Aorta (tissue), 5 donors: ENCODE data around the gene STRN. TPM values are rescaled to one million over a fixed set of nuclear protein-coding genes. Genes with fewer than 3 reads are reported as not detected.
A peak's percentile ranks its signal among the peaks of the same experiment; 100 is the strongest.
"Not testable (repeated sequence)": the region's sequence is repeated elsewhere in the genome, so short reads cannot be mapped to it uniquely, and the experiment has no call there.

Experiments
- ATAC-seq: fragments of 200-7000 bp; cut with Tn5 transposase; one replicate; pipeline ENCODE4 v1.9.1; 2022; ENCODE audit warnings: moderate library complexity; ENCODE audit not compliant: low FRiP score
- DNase-seq, 2 donors: peaks; one replicate each; pipeline ENCODE4 v3.0.0-alpha.2; 2020
- H3K27ac ChIP-seq, 2 donors: one replicate each; pipeline ENCODE4 v1.5.1; 2013; ENCODE audit warnings: low read length in 2 of 2, mild to moderate bottlenecking in 2 of 2, moderate library complexity in 2 of 2, control low read depth in 1 of 2, inconsistent platforms in 1 of 2, low read depth in 1 of 2
- H3K27me3 ChIP-seq, 2 donors: one replicate each; pipeline ENCODE4 v1.6.1; 2013; ENCODE audit warnings: control low read depth in 1 of 2, low read length in 1 of 2, mild to moderate bottlenecking in 1 of 2, moderate library complexity in 1 of 2; ENCODE audit not compliant: insufficient read depth in 2 of 2, control insufficient read depth in 1 of 2
- H3K36me3 ChIP-seq, 2 donors: one replicate each; pipeline ENCODE4 v1.6.1; 2013; ENCODE audit warnings: control low read depth in 1 of 2, low read length in 1 of 2, mild to moderate bottlenecking in 1 of 2; ENCODE audit not compliant: insufficient read depth in 2 of 2, control insufficient read depth in 1 of 2
- H3K4me1 ChIP-seq, 2 donors: one replicate each; pipeline ENCODE4 v1.6.1; 2013; ENCODE audit warnings: low read length in 2 of 2, control low read depth in 1 of 2, mild to moderate bottlenecking in 1 of 2, moderate library complexity in 1 of 2; ENCODE audit not compliant: insufficient read depth in 2 of 2, control insufficient read depth in 1 of 2
- H3K4me3 ChIP-seq, 2 donors: one replicate each; pipeline ENCODE4 v1.5.1; 2013; ENCODE audit warnings: low read length in 2 of 2, control low read depth in 1 of 2, mild to moderate bottlenecking in 1 of 2
- H3K9me3 ChIP-seq: one replicate; pipeline ENCODE4 v1.6.1; 2013; ENCODE audit warnings: mild to moderate bottlenecking, low read length; ENCODE audit not compliant: control insufficient read depth
- WGBS, 2 donors: extraction: QIAGEN DNeasy Blood & Tissue Kit; methylation state at CpG; one replicate each; pipeline ENCODE4 v1.1.7; 2013; 5-methylcytosine and 5-hydroxymethylcytosine counted together
- intact Hi-C, 2 donors: fragments of 100-400 bp; cut with DNase I; formaldehyde crosslinking; loops; one replicate each; pipeline versions ENCODE4 v1.14.2 to v1.15.0; 2022
- polyA plus RNA-seq, 2 donors: library from polyadenylated mRNA; stranded (reverse); fragments of 200-250 nt; gene quantifications; one replicate each; pipeline ENCODE4 v1.2.3, GENCODE V29; 2013
- total RNA-seq, 2 donors: library from RNA; stranded (reverse); fragmentation: NEBNext Ultra II Directional; extraction: Animal tissue kit (Norgen Biotek cat#: 25700); gene quantifications; one replicate each; pipeline ENCODE4 v1.2.1, GENCODE V29; 2021
- donor health status: healthy with polysubstance abuse.
- donor health status: Bipolar disorder and iron deficiency.
- donor health status: DM: no; HTN: no; CAD: no.
- donor health status: DM: no; HTN: no; CAD: no.
- donor health status: DM: yes; HTN: yes; CAD: no.

Gene STRN
- total and polyA plus RNA-seq, 4 donors: 5.1 to 33.8 (median 18.9) TPM

DNA sequence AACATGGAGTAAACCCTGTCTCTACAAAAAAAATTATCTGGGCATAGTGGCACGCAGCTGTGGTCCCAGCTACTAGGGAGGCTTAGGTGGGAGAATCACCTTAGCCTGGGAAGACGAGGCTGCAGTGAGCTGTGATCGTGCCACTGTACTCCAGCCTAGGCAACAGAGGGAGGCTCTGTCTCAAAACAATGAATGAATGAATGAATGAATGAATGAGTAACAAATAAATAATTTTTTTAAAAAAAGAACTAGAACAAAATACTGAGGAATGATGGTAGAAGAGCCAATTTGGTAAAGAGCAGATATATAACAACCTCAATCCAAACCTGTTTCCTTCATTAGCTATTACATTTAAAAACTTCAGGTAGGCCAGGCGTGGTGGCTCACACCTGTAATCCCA, 60.1 kb downstream of the STRN start:
- DNase-seq (no peak), ATAC-seq (no peak)
- H3K4me1 ChIP-seq: no peaks in the 10 kb centered on the region
- no peak overlapping the region for H3K27ac ChIP-seq
- peaks cover 0 to 2% of the 10 kb centered on the region in 2 donors for H3K36me3 ChIP-seq
- no peaks in the 10 kb centered on the region for H3K9me3 ChIP-seq
- H3K4me3 ChIP-seq: no peak overlapping the region
- intact Hi-C loops: no loop called here
- 99 to 100% methylated on average over 4 of the region's 4 CpGs for WGBS, 2 donors
- no peaks in the 10 kb centered on the region for H3K27me3 ChIP-seq

DNA sequence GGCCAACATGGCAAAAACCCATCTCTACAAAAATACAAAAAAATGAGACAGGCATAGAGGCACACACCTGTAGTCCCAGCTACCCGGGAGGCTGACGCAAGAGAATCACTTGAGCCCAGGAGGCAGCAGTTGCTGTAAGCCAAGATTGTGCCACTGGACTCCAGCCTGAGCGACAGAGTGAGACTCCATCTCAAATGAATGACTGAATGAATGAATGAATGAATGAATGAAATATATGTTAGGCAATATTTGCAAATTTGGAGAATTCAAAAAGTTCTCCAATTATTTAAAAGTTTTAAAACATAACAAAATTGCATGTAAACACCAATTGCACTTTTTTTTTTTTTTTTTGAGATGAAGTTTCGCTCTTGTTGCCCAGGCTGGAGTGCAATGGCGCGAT, 61.7 kb downstream of the STRN start:
- Histone ChIP-seq H3K4me1 (no peaks in the 10 kb centered on the region), H3K27ac (no peak overlapping the region), H3K36me3 (peaks cover 0 to 2% of the 10 kb centered on the region in 2 donors), H3K27me3 (no peaks in the 10 kb centered on the region), H3K9me3 (no peaks in the 10 kb centered on the region), H3K4me3 (no peak overlapping the region)
- 91 to 97% methylated on average over 6 of the region's 6 CpGs for WGBS, 2 donors
- no peak for ATAC-seq
- intact Hi-C loops: no loop called here
- DNase-seq: no peak

DNA sequence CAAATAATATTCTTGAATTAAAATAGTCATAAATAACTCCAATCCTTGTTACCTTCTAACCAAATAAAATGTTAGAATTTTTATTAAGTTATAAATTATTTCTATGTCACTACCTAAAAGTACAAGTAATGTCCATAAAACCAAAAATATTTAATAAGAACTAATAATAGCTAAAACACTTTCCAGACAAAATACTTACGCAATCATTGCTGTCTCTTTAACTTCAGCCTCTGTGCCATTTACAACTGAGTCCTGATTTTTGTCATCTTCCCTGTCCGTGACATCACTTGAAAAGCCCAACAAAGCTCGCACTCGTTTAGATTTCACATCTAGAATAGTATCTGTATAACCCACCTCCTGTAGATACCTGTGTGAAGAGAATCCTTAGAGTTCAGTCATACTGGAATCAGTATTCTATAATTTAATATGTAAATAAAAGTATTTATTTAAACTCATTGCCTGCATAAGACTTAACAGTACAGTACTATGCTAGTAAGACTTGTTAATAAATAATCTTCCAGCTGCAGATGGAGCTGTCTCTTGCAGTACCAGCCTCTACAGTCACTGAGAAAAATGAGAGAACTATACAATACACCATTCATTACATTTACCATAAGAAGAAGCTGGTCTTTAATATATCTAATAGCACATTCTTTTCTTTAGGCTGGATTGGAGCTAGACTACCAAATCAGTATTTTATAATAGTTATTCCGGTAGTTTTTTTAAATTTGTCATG, 63.8 kb downstream of the STRN start:
- WGBS, 2 donors: 84 to 86% methylated on average over 5 of the region's 5 CpGs
- DNase-seq (no peak), ATAC-seq (no peak)
- Histone ChIP-seq H3K36me3 (peaks cover 0 to 2% of the 10 kb centered on the region in 2 donors), H3K4me3 (no peak overlapping the region), H3K27me3 (no peaks in the 10 kb centered on the region), H3K4me1 (no peaks in the 10 kb centered on the region), H3K9me3 (no peaks in the 10 kb centered on the region), H3K27ac (no peak overlapping the region)
- intact Hi-C loops: no loop called here

DNA sequence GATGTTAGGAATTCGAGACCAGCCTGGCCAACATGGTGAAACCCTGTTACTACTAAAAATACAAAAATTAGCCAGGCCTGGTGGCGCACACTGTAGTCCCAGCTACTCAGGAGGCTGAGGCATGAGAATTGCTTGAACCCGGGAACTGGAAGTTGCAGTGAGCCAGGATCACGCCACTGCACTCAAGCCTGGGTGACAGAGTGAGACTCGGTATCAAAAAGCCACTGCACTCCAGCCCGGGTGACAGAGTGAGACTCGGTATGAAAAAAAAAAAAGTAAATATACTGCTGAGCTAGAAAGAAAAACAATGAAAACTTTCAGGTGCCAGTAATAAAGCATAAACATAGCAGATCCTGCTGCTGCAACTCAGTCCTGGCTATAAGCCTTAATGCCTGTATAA, 73.5 kb downstream of the STRN start:
- H3K36me3 ChIP-seq: peaks cover 0 to 2% of the 10 kb centered on the region in 2 donors
- WGBS, 2 donors: 41 to 47% methylated on average over 7 of the region's 7 CpGs
- intact Hi-C loops: no loop called here
- H3K4me3 ChIP-seq: no peak overlapping the region
- DNase-seq (peak in 1 of 2 donors; percentile 33), ATAC-seq (no peak)
- H3K9me3 ChIP-seq: no peaks in the 10 kb centered on the region
- no peaks in the 10 kb centered on the region for H3K4me1 ChIP-seq
- no peaks in the 10 kb centered on the region for H3K27me3 ChIP-seq
- no peak overlapping the region for H3K27ac ChIP-seq

DNA sequence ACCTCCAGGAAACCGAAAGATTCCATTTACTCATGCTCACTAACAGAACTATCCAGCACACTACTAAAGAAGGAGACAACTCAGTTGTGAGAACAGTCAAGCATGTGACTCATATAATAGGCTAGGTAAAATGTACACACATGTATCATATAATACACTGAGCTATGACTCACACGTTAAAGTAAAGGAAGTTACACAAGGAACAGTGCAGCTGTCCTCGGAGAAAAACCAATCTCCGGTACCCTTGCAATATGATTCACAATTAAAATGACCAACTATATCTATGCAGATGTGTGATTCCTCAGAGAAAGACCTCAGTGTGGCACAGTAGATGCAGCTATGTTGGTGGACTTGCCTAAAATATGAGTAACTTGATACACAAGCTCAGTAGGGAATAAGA, 76.5 kb downstream of the STRN start:
- H3K4me1 ChIP-seq: no peaks in the 10 kb centered on the region
- ATAC-seq (no peak), DNase-seq (no peak)
- peaks cover 0 to 2% of the 10 kb centered on the region in 2 donors for H3K36me3 ChIP-seq
- H3K27ac ChIP-seq: no peak overlapping the region
- H3K9me3 ChIP-seq: no peaks in the 10 kb centered on the region
- 87 to 92% methylated on average over 4 of the region's 4 CpGs for WGBS, 2 donors
- H3K4me3 ChIP-seq: no peak overlapping the region
- no peaks in the 10 kb centered on the region for H3K27me3 ChIP-seq
- intact Hi-C loops: no loop called here

DNA sequence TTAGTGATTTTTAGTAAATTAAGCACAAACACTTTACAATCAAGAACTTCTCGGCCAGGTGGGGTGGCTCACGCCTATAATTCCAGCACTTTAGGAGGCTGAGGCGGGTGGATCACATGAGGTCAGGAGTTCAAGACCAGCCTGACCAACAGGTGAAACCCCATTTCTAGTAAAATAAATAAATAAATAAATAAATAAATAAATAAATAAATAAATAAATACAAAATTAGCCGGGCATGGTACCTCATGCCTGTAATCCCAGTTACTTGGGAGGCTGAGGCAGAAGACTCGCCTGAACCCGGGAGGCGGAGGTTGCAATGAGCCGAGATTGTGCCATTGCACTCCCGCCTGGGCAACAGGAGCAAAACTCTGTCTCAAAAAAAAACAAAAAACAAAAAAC, 79.2 kb downstream of the STRN start:
- intact Hi-C loops: not testable (repeated sequence)

DNA sequence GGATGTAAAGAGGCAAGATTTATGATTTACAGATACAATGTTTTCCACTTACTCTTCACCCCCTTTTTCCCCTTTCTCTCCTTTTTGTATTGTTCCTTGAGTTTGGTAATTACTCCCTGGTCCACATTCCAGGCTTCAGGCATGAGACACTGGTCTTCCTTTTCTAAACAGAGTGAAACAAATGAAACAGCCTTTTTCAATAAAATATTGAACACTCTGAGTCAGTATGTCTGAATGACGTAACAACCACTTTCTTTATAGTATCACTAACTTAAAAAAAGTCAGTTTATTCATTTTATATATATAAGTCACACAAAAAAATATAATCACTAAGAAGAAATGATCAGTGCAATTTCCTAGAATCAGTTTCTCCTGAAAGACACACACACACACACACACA, 79.7 kb downstream of the STRN start:
- Histone ChIP-seq H3K4me1 (no peaks in the 10 kb centered on the region), H3K36me3 (peaks cover 0 to 2% of the 10 kb centered on the region in 2 donors), H3K4me3 (no peak overlapping the region), H3K9me3 (no peaks in the 10 kb centered on the region), H3K27ac (no peak overlapping the region), H3K27me3 (no peaks in the 10 kb centered on the region)
- intact Hi-C loops: no loop called here
- ATAC-seq (no peak), DNase-seq (no peak)
- WGBS, 2 donors: 97 to 100% methylated on average over 1 of the region's 1 CpG

More for the DNA sequence above, 79.2 kb downstream of the STRN start:
- 95 to 96% methylated on average over 9 of the region's 9 CpGs for WGBS, 2 donors
- H3K27ac ChIP-seq, H3K4me3 ChIP-seq, H3K27me3 ChIP-seq, H3K4me1 ChIP-seq, ATAC-seq, H3K36me3 ChIP-seq, H3K9me3 ChIP-seq, DNase-seq: not testable (repeated sequence)

DNA sequence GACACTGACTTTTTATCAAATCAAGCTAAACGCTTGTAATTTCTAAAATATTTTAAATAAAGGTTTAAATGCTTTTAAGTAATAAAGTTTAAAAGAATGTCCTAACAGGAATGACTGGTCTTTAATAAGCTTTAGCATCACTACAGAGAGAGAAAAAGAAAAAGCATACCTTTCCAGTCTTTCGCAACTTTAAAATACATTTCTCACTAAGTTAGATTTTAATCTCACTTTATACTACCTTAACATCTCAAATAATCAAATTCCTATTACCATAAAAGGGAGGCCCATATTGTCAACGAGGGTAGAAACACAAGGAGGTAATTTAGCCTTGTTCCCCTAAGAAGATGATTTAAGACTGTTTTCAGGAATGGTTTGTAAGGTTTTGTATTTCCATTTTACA, 80.7 kb downstream of the STRN start:
- ATAC-seq (no peak), DNase-seq (no peak)
- no peak overlapping the region for H3K4me3 ChIP-seq
- intact Hi-C loops: no loop called here
- 88 to 90% methylated on average over 3 of the region's 3 CpGs for WGBS, 2 donors
- peaks cover 0 to 2% of the 10 kb centered on the region in 2 donors for H3K36me3 ChIP-seq
- no peak overlapping the region for H3K27ac ChIP-seq
- H3K4me1 ChIP-seq: no peaks in the 10 kb centered on the region
- no peaks in the 10 kb centered on the region for H3K27me3 ChIP-seq
- H3K9me3 ChIP-seq: no peaks in the 10 kb centered on the region

DNA sequence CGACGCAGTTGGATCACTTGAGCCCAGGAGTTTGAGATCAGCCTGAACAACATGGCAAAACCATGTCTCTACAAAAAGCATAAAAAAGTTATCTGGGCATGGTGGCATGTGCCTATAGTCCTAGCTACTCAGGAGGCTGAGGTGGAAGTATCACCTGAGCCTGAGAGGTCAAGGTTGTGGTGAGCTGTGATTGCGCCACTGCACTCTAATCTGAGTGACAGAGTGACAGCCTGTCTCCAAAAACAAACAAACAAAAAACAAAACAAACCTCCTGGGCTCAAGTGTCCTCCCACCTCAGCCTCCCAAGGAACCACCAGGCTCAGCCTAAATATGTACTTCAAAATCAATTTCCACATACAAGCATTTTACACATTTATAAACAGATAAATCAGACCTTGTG, 83.8 kb downstream of the STRN start:
- ATAC-seq (no peak), DNase-seq (no peak)
- Histone ChIP-seq H3K4me3 (no peak overlapping the region), H3K4me1 (no peaks in the 10 kb centered on the region), H3K27me3 (no peaks in the 10 kb centered on the region), H3K9me3 (no peaks in the 10 kb centered on the region), H3K27ac (no peak overlapping the region), H3K36me3 (peaks cover 0 to 2% of the 10 kb centered on the region in 2 donors)
- intact Hi-C loops: no loop called here
- 94 to 96% methylated on average over 3 of the region's 3 CpGs for WGBS, 2 donors
